TTC549 (cell line): ENCODE results near the gene MEMO1.
"Not testable (repeated sequence)": the region's sequence is repeated elsewhere in the genome, so short reads cannot be mapped to it uniquely, and the experiment has no call there.

Experiments used
- FAIRE-seq: peaks from 2 replicates; lab custom pipeline; 2012; peaks lifted over from hg19 to GRCh38; lab: Jason Lieb, UNC

Gene MEMO1

GRCh38 chr2:31998731-31999383 is 12.0 kb downstream of the MEMO1 start:
- FAIRE-seq: no peak

- no peak for FAIRE-seq
Observed at GRCh38 chr2:31997653-31998052, 13.2 kb downstream of the MEMO1 start.

GRCh38 chr2:31996571-31997150 is 14.1 kb downstream of the MEMO1 start:
- FAIRE-seq: no peak

- no peak for FAIRE-seq
Observed at GRCh38 chr2:31992934-31993333, 17.9 kb downstream of the MEMO1 start.

GRCh38 chr2:31992025-31992579 is 18.7 kb downstream of the MEMO1 start:
- no peak for FAIRE-seq

GRCh38 chr2:31989946-31990345 is 20.9 kb downstream of the MEMO1 start:
- FAIRE-seq: no peak

GRCh38 chr2:31987454-31988220 is 23.2 kb downstream of the MEMO1 start:
- FAIRE-seq: no peak

GRCh38 chr2:31986906-31987305 is 23.9 kb downstream of the MEMO1 start:
- FAIRE-seq: no peak

- no peak for FAIRE-seq
Observed at GRCh38 chr2:31983762-31984467, 26.9 kb downstream of the MEMO1 start.

GRCh38 chr2:31980674-31981356 is 30.0 kb downstream of the MEMO1 start:
- FAIRE-seq: peak; percentile 85

GRCh38 chr2:31979956-31980355 is 30.9 kb downstream of the MEMO1 start:
- peak; percentile 63 for FAIRE-seq

- FAIRE-seq: no peak
Observed at GRCh38 chr2:31979018-31979417, 31.8 kb downstream of the MEMO1 start.

GRCh38 chr2:31978436-31978835 is 32.4 kb downstream of the MEMO1 start:
- no peak for FAIRE-seq

- FAIRE-seq: no peak
Observed at GRCh38 chr2:31973665-31974064, 37.1 kb downstream of the MEMO1 start.

GRCh38 chr2:31972059-31972458 is 38.7 kb downstream of the MEMO1 start:
- no peak for FAIRE-seq

GRCh38 chr2:31969178-31969577 is 41.6 kb downstream of the MEMO1 start:
- peak; percentile 68 for FAIRE-seq

GRCh38 chr2:31967790-31968189 is 43.0 kb downstream of the MEMO1 start:
- no peak for FAIRE-seq

GRCh38 chr2:31966402-31966801 is 44.4 kb downstream of the MEMO1 start:
- FAIRE-seq: not testable (repeated sequence)

GRCh38 chr2:31965094-31965493 is 45.7 kb downstream of the MEMO1 start:
- no peak for FAIRE-seq

- FAIRE-seq: no peak
Observed at GRCh38 chr2:31962757-31963361, 47.9 kb downstream of the MEMO1 start.

GRCh38 chr2:31958140-31958717 is 52.6 kb downstream of the MEMO1 start:
- no peak for FAIRE-seq
